ENCODE measurements around the gene S1PR3.

The S1PR3 gene

GRCh38 chr9:89012294-89013042 lies 21.2 kb downstream of the S1PR3 start:
- Histone ChIP-seq H3K4me3 (ENCODE audit: low read length) (no peak overlapping the region), H3K9me2 (replicated peaks; ENCODE audit: insufficient read depth, low read length) (no peaks in the 10 kb centered on the region), H3K9ac (ENCODE audit: low read length) (no peak overlapping the region), H3K27me3 (replicated peaks; ENCODE audit: insufficient read depth, low read length) (no peaks in the 10 kb centered on the region), H3K9me3 (replicated peaks; ENCODE audit: insufficient read depth, low read length) (no peaks in the 10 kb centered on the region), H3K79me2 (ENCODE audit: low read length) (no peaks in the 10 kb centered on the region), H3K36me3 (replicated peaks; ENCODE audit: insufficient read depth, low read length) (no peaks in the 10 kb centered on the region), H3K4me2 (ENCODE audit: low read depth, low read length) (no peak overlapping the region), H2AFZ (ENCODE audit: low read length) (no peak overlapping the region), H3F3A (ENCODE audit: insufficient read depth, low read length) (no peaks in the 10 kb centered on the region), H4K20me1 (ENCODE audit: insufficient read depth, low read length) (no peaks in the 10 kb centered on the region), H3K27ac (ENCODE audit: low read length) (no peak overlapping the region), H3K4me1 (ENCODE audit: low read length) (no peaks in the 10 kb centered on the region)
- no peak for DNase-seq
- no peak for TF ChIP-seq EZH2phosphoT487 (IDR thresholded peaks at IDR 0.05; ENCODE audit: low read length)

- Histone ChIP-seq H3K79me2 (ENCODE audit: low read length) (no peaks in the 10 kb centered on the region), H3K27me3 (replicated peaks; ENCODE audit: insufficient read depth, low read length) (no peaks in the 10 kb centered on the region), H3K9me2 (replicated peaks; ENCODE audit: insufficient read depth, low read length) (no peaks in the 10 kb centered on the region), H3K4me3 (ENCODE audit: low read length) (no peak overlapping the region), H3K4me1 (ENCODE audit: low read length) (no peaks in the 10 kb centered on the region), H3K4me2 (ENCODE audit: low read depth, low read length) (no peak overlapping the region), H3F3A (ENCODE audit: insufficient read depth, low read length) (no peaks in the 10 kb centered on the region), H2AFZ (ENCODE audit: low read length) (no peak overlapping the region), H3K36me3 (replicated peaks; ENCODE audit: insufficient read depth, low read length) (no peaks in the 10 kb centered on the region), H3K9me3 (replicated peaks; ENCODE audit: insufficient read depth, low read length) (no peaks in the 10 kb centered on the region), H3K9ac (ENCODE audit: low read length) (no peak overlapping the region), H4K20me1 (ENCODE audit: insufficient read depth, low read length) (no peaks in the 10 kb centered on the region), H3K27ac (ENCODE audit: low read length) (no peak overlapping the region)
- no peak for TF ChIP-seq CTCF (IDR thresholded peaks at IDR 0.05; ENCODE audit: low read length)
- DNase-seq: no peak
Measured at GRCh38 chr9:89013660-89014059, 22.4 kb downstream of the S1PR3 start.

GRCh38 chr9:89014153-89014552 lies 22.9 kb downstream of the S1PR3 start:
- Histone ChIP-seq H3K9me2 (replicated peaks; ENCODE audit: insufficient read depth, low read length) (no peaks in the 10 kb centered on the region), H3K9ac (ENCODE audit: low read length) (no peak overlapping the region), H3K4me3 (ENCODE audit: low read length) (no peak overlapping the region), H3K27ac (ENCODE audit: low read length) (no peak overlapping the region), H3F3A (ENCODE audit: insufficient read depth, low read length) (no peaks in the 10 kb centered on the region), H3K9me3 (replicated peaks; ENCODE audit: insufficient read depth, low read length) (no peaks in the 10 kb centered on the region), H2AFZ (ENCODE audit: low read length) (no peak overlapping the region), H3K36me3 (replicated peaks; ENCODE audit: insufficient read depth, low read length) (no peaks in the 10 kb centered on the region), H3K4me1 (ENCODE audit: low read length) (no peaks in the 10 kb centered on the region), H3K4me2 (ENCODE audit: low read depth, low read length) (no peak overlapping the region), H4K20me1 (ENCODE audit: insufficient read depth, low read length) (no peaks in the 10 kb centered on the region), H3K27me3 (replicated peaks; ENCODE audit: insufficient read depth, low read length) (no peaks in the 10 kb centered on the region), H3K79me2 (ENCODE audit: low read length) (no peaks in the 10 kb centered on the region)
- no peak for DNase-seq
- TF ChIP-seq CTCF (IDR thresholded peaks at IDR 0.05; ENCODE audit: low read length): no peak
- TF ChIP-seq EZH2phosphoT487 (IDR thresholded peaks at IDR 0.05; ENCODE audit: low read length): no peak
- no peak for TF ChIP-seq EZH2 (optimal IDR thresholded peaks at IDR 0.05; ENCODE audit: low read depth, low read length)

GRCh38 chr9:89015336-89015735 lies 24.1 kb downstream of the S1PR3 start:
- TF ChIP-seq EZH2 (optimal IDR thresholded peaks at IDR 0.05; ENCODE audit: low read depth, low read length) (no peak), CTCF (IDR thresholded peaks at IDR 0.05; ENCODE audit: low read length) (no peak), EZH2phosphoT487 (IDR thresholded peaks at IDR 0.05; ENCODE audit: low read length) (no peak)

More at GRCh38 chr9:89015336-89015735, 24.1 kb downstream of the S1PR3 start:
- H3K9me2 ChIP-seq (replicated peaks; ENCODE audit: insufficient read depth, low read length): no peaks in the 10 kb centered on the region
- no peak overlapping the region for H3K27ac ChIP-seq (ENCODE audit: low read length)
- H3K4me2 ChIP-seq (ENCODE audit: low read depth, low read length): no peak overlapping the region
- H3K4me1 ChIP-seq (ENCODE audit: low read length): no peaks in the 10 kb centered on the region
- no peak overlapping the region for H3K9ac ChIP-seq (ENCODE audit: low read length)
- H3K9me3 ChIP-seq (replicated peaks; ENCODE audit: insufficient read depth, low read length): no peaks in the 10 kb centered on the region
- no peak for DNase-seq
- H3K79me2 ChIP-seq (ENCODE audit: low read length): no peaks in the 10 kb centered on the region
- no peaks in the 10 kb centered on the region for H3F3A ChIP-seq (ENCODE audit: insufficient read depth, low read length)
- no peak overlapping the region for H3K4me3 ChIP-seq (ENCODE audit: low read length)
- no peaks in the 10 kb centered on the region for H3K27me3 ChIP-seq (replicated peaks; ENCODE audit: insufficient read depth, low read length)
- no peaks in the 10 kb centered on the region for H3K36me3 ChIP-seq (replicated peaks; ENCODE audit: insufficient read depth, low read length)
- H2AFZ ChIP-seq (ENCODE audit: low read length): no peak overlapping the region
- H4K20me1 ChIP-seq (ENCODE audit: insufficient read depth, low read length): no peaks in the 10 kb centered on the region
